ENCODE results near the gene CNTN3.

GRCh38 chr3:74611206-74611605 is 3.3 kb downstream of the CNTN3 start:
- no peak for TF ChIP-seq CTCF (CRISPR knock-in tag; IDR thresholded peaks at IDR 0.05)
- no peak for TF ChIP-seq USF2 (IDR thresholded peaks at IDR 0.05; ENCODE audit: low read depth, low read length)
- TF ChIP-seq USF2 (CRISPR knock-in tag; IDR thresholded peaks at IDR 0.05; ENCODE audit: borderline replicate concordance) = no peak
- no peak for TF ChIP-seq JUND (CRISPR knock-in tag; IDR thresholded peaks at IDR 0.05)
- TF ChIP-seq MAX (IDR thresholded peaks at IDR 0.05) = no peak

Data from HepG2 (cell line).